ENCODE data around the gene LAIR1.

LAIR1 gene, protein sequence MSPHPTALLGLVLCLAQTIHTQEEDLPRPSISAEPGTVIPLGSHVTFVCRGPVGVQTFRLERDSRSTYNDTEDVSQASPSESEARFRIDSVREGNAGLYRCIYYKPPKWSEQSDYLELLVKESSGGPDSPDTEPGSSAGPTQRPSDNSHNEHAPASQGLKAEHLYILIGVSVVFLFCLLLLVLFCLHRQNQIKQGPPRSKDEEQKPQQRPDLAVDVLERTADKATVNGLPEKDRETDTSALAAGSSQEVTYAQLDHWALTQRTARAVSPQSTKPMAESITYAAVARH

DNA sequence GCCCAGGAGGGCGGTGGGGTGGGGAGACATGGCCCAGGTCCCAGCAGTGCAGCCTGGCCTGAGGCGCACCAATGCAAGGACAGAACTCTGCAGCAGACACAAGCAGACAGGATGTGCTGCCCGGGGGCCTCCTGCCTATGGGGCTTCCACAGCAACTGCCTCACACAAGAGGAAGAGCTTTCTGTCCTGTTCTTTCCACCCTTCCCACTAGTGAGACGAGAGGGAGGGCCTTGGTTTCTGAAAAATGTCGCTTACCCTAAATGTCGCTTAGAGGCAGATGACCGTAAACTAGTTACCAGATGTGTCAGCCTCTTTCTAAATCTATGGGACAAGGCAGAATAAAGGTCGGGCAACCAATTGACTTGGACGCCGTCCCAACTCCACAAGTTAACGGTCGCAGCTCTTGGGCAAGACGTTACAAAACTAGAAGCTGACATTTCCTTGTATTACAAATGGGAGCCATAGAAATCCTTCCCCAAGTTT is at the start of gene LAIR1:
Gene LAIR1, minus strand, starts transcription at position 157 of the 483 bp plus-strand sequence. Its CDS starts 127 bp downstream, at position 30.
- Histone ChIP-seq H3K9ac (peak within 1 kb of the TSS; percentile 90 to 100 (median 99)), H3K27me3 (no peaks in the 10 kb centered on the region), H3K9me3 (replicated peaks in 1 of 11) (peaks cover 0 to 22% (median 0%) of the 10 kb centered on the region in 11 experiments; a peak in 9 of 22 replicates), H3K4me3 (peak within 1 kb of the TSS; percentile 69 to 95 (median 89)), H3K36me3 (peaks cover 6 to 67% (median 32%) of the 10 kb centered on the region in 11 experiments; a peak in 20 of 22 replicates), H3K4me2 (peak within 1 kb of the TSS; percentile 76 to 98 (median 94)), H4K20me1 (peaks cover 0 to 13% (median 0%) of the 10 kb centered on the region in 11 experiments; a peak in 3 of 22 replicates), H3K4me1 (peaks cover 50 to 81% (median 54%) of the 10 kb centered on the region in 10 experiments), H3K27ac (peak within 1 kb of the TSS; percentile 90 to 100 (median 99))
- TF ChIP-seq Cebpa-rat (IDR thresholded peaks at IDR 0.05), result peak; percentile 32 to 96 (median 87); a peak in 19 of 22 replicates

DNA sequence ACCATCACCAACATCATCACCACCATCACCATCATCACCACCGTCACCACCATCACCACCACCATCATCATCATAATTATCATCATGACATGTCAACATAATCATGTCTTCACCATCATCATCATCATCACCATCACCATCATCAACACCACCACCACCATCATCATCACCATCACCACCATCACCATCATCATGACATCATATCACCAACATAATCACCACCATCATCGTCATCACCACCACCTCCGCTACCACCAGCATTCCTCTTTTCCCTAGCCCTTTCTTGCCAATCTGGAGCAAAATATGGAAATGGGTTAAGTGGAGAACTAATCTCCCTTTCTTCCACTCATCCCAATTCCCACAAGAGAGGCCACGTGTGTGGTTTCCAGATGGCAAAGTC is 49.4 kb upstream of the LAIR1 start:
- no peak for TF ChIP-seq Cebpa-rat (IDR thresholded peaks at IDR 0.05)
- Histone ChIP-seq H3K4me3 (no peak overlapping the region), H3K4me2 (peak overlapping the region in 4 of 11 experiments; percentile 81 to 100 (median 99); a peak in 6 of 22 replicates), H3K27ac (no peak overlapping the region), H3K9ac (no peak overlapping the region), H4K20me1 (no peaks in the 10 kb centered on the region), H3K4me1 (peaks cover 32 to 47% (median 45%) of the 10 kb centered on the region in 10 experiments), H3K9me3 (replicated peaks in 1 of 11) (peaks cover 0 to 4% (median 2%) of the 10 kb centered on the region in 11 experiments; a peak in 15 of 22 replicates), H3K27me3 (peaks cover 11 to 27% (median 21%) of the 10 kb centered on the region in 11 experiments), H3K36me3 (no peaks in the 10 kb centered on the region)

DNA sequence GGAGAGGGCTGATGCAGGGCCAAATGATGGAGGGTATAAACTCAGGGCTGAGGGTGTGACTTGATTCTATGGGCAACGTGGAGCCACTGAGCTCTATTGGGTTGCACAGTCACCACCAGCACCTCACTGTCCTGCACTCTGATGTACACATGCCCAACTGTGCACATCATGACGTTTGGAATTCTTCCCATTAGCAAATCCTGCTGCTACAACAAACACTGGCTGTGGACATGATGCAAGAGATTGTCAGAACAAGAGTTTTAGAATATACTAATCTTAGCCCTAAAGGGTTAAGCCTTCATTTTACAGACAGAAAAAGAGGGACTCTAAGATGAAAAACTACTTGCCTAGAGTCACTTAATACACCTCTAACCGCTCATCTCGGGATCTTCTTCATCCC is 48.1 kb upstream of the LAIR1 start:
- Histone ChIP-seq H3K27ac (no peak overlapping the region), H3K4me1 (peaks cover 20 to 34% (median 33%) of the 10 kb centered on the region in 10 experiments), H4K20me1 (no peaks in the 10 kb centered on the region), H3K36me3 (no peaks in the 10 kb centered on the region), H3K4me2 (no peak overlapping the region), H3K9me3 (replicated peaks in 1 of 11) (peaks cover 7 to 13% (median 11%) of the 10 kb centered on the region in 11 experiments), H3K4me3 (no peak overlapping the region), H3K9ac (no peak overlapping the region), H3K27me3 (peaks cover 11 to 27% (median 21%) of the 10 kb centered on the region in 11 experiments)
- TF ChIP-seq Cebpa-rat (IDR thresholded peaks at IDR 0.05), result no peak

DNA sequence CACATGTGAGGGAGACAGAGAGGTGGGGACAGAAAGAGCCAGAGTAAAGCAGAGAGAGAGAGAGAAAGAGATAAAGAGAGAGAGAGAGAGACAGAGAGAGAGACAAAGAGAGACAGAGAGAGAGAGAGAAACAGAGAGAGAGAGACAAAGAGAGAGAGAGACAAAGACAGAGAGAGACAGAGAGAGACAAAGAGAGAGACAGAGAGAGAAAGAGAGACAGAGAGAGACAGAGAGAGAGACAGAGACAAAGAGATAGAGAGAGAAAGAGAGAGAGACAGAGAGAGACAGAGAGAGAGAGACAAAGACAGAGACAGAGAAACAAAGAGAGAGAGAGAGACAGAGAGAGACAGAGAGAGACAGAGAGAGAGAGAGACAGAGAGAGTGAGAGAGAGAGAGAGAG is 46.3 kb upstream of the LAIR1 start:
- Histone ChIP-seq H3K4me1 (peaks cover 7 to 16% (median 15%) of the 10 kb centered on the region in 10 experiments; a peak in 19 of 20 replicates), H4K20me1 (no peaks in the 10 kb centered on the region), H3K4me2 (no peak overlapping the region), H3K27me3 (peaks cover 6 to 19% (median 16%) of the 10 kb centered on the region in 11 experiments), H3K36me3 (no peaks in the 10 kb centered on the region), H3K9ac (no peak overlapping the region), H3K9me3 (replicated peaks in 1 of 11) (peaks cover 15 to 30% (median 24%) of the 10 kb centered on the region in 11 experiments), H3K4me3 (no peak overlapping the region), H3K27ac (no peak overlapping the region)
- TF ChIP-seq Cebpa-rat (IDR thresholded peaks at IDR 0.05), result no peak

DNA sequence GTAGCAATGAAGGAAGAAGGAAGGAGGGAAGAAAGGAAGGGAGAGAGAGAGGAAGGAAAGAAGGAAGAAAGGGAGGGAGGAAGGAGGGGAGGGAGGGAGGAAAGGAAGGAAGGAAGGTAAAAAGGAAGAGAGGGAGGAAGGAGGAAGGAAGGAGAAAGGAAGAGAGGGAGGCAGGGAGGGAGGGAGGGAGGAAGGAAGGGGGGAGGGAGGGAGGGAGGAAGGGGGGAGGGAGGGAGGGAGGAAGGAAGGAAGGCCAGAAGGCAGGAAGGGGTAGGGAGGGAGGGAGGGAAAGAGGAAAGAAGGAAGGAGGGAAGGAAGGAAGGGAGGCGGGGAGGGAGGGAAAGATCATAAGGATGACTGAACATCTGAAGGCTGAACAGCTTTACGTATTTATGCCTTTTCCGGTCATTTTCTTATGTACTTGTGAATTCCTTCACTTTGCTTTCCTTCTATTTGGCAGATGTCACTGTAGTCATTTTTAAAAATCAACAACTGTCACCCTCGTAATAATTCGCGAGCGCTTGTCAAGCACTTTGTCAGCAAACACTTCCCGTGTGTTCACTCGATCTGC is 43.8 kb upstream of the LAIR1 start:
- Histone ChIP-seq H3K36me3 (no peaks in the 10 kb centered on the region), H3K9ac (no peak overlapping the region), H3K4me3 (no peak overlapping the region), H3K4me2 (no peak overlapping the region), H4K20me1 (no peaks in the 10 kb centered on the region), H3K4me1 (no peaks in the 10 kb centered on the region), H3K27ac (no peak overlapping the region), H3K27me3 (no peaks in the 10 kb centered on the region), H3K9me3 (replicated peaks in 1 of 11) (peaks cover 15 to 30% (median 24%) of the 10 kb centered on the region in 11 experiments)
- TF ChIP-seq Cebpa-rat (IDR thresholded peaks at IDR 0.05), result no peak

DNA sequence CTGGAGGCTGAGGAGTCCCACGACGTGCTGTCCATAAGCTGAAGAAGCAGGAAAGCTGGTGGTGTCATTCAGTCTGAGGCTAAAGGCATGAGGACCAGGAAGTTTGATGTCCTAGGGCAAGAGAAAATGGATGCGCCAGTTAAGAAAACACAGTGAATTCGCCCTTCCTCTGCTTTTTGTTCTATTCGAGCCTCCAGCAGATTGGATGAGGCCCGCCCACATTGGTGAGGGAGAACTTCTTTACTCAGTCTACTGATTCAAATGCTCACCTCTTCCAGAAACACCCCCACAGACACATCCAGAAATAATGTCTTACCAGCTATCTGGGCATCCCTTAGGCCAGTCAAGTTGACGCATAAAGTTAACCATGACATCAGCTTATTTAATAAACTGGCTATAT is 43.0 kb upstream of the LAIR1 start:
- no peak overlapping the region for H3K9ac ChIP-seq
- H3K27me3 ChIP-seq, result no peaks in the 10 kb centered on the region
- H3K4me1 ChIP-seq, result no peaks in the 10 kb centered on the region
- no peaks in the 10 kb centered on the region for H3K36me3 ChIP-seq
- TF ChIP-seq Cebpa-rat (IDR thresholded peaks at IDR 0.05), result no peak
- no peak overlapping the region for H3K27ac ChIP-seq
- no peaks in the 10 kb centered on the region for H4K20me1 ChIP-seq
- H3K4me2 ChIP-seq, result no peak overlapping the region
- H3K4me3 ChIP-seq, result no peak overlapping the region
- peaks cover 15 to 30% (median 24%) of the 10 kb centered on the region in 11 experiments for H3K9me3 ChIP-seq (replicated peaks in 1 of 11)

DNA sequence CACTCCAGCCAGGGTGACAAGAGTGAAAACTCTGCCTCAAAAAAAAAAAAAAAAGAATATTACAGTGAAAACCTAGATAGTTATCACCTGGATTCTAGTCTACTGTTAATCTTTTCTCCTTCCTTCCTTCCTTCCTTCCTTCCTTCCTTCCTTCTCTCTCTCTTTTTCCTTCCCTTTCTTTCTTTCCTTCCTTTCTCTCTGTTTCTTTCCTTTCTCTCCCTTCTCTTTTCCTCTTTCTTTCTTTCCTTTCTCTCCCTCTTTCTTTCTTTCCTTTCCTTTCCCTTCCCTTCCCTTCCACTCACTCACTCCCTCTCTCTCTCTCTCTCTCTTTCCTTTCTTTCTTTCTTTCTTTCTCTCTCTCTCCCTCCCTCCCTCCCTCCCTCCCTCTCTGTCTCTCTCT is 40.9 kb upstream of the LAIR1 start:
- no peak overlapping the region for H3K4me3 ChIP-seq
- no peaks in the 10 kb centered on the region for H4K20me1 ChIP-seq
- H3K27me3 ChIP-seq, result no peaks in the 10 kb centered on the region
- H3K4me2 ChIP-seq, result no peak overlapping the region
- no peak for TF ChIP-seq Cebpa-rat (IDR thresholded peaks at IDR 0.05)
- H3K9me3 ChIP-seq (replicated peaks in 1 of 11), result peaks cover 15 to 30% (median 24%) of the 10 kb centered on the region in 11 experiments
- H3K27ac ChIP-seq, result no peak overlapping the region
- H3K36me3 ChIP-seq, result no peaks in the 10 kb centered on the region
- no peak overlapping the region for H3K9ac ChIP-seq
- H3K4me1 ChIP-seq, result no peaks in the 10 kb centered on the region

DNA sequence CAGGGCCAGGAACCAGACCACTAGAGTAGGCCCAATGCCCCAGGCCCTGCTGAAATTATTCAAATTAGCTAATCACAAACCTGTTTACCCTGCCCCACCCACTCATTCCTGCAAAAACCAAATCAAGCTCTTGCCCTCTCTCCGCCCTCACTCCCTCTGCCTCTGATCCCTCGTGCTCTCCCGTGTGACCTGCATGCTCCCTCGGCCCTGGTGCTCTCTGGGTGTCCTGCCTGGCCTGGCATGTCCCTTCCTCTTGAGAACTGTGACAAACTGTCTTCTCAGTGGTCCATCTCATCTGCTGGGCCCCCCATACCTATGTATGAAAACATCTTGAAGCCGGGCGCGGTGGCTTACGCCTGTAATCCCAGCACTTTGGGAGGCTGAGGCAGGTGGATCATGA is 38.3 kb upstream of the LAIR1 start:
- Histone ChIP-seq H3K4me1 (no peaks in the 10 kb centered on the region), H3K27ac (no peak overlapping the region), H3K27me3 (no peaks in the 10 kb centered on the region), H3K9ac (no peak overlapping the region), H3K36me3 (no peaks in the 10 kb centered on the region), H3K4me2 (no peak overlapping the region), H3K9me3 (replicated peaks in 1 of 11) (peaks cover 15 to 27% (median 21%) of the 10 kb centered on the region in 11 experiments), H3K4me3 (no peak overlapping the region), H4K20me1 (no peaks in the 10 kb centered on the region)
- no peak for TF ChIP-seq Cebpa-rat (IDR thresholded peaks at IDR 0.05)

DNA sequence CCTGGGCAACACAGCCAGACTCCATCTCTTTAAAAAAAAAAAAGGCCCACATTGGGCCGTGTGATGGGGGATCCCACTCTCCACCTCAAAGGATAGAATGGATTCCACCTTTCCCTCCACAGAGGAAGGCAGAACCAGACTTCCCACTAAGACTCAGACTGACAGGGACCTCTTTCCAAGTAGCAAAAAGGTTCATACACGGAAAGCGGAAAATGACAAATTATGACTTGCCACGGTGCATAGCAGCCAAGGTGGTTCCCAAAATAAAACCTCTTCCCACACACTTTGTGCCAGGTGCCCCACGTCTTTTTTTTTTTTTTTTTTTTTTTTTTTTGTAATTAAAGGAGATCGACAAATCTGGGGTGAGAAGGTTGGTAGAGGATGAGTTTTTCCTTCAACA is 36.2 kb upstream of the LAIR1 start:
- no peak overlapping the region for H3K4me2 ChIP-seq
- H3K9ac ChIP-seq, result no peak overlapping the region
- peaks cover 0 to 18% (median 6%) of the 10 kb centered on the region in 11 experiments; a peak in 9 of 22 replicates for H3K9me3 ChIP-seq (replicated peaks in 1 of 11)
- no peaks in the 10 kb centered on the region for H3K27me3 ChIP-seq
- no peak overlapping the region for H3K27ac ChIP-seq
- H3K36me3 ChIP-seq, result no peaks in the 10 kb centered on the region
- TF ChIP-seq Cebpa-rat (IDR thresholded peaks at IDR 0.05), result no peak
- no peaks in the 10 kb centered on the region for H4K20me1 ChIP-seq
- H3K4me1 ChIP-seq, result peaks cover 0 to 14% (median 3%) of the 10 kb centered on the region in 10 experiments; a peak in 8 of 20 replicates
- no peak overlapping the region for H3K4me3 ChIP-seq

Data from BLaER1 treated with 17β-estradiol and CSF1 and Interleukin-3, amounts not matched to agents 10 nM and 100 nM (cell line).